Non-pigmented ciliary epithelial cell (primary cell): ENCODE measurements around the gene CACNA1F.
"Not testable (repeated sequence)": the region's sequence is repeated elsewhere in the genome, so short reads cannot be mapped to it uniquely, and the experiment has no call there.

ENCODE experiments used
- DNase-seq: peaks from one replicate; pipeline ENCODE4 v3.0.0-alpha.2; 2010; ENCODE audit warnings: low read depth

Gene CACNA1F

GRCh38 chrX:49175435-49176274 is 57.5 kb downstream of the CACNA1F start:
- DNase-seq, result no peak

DNA sequence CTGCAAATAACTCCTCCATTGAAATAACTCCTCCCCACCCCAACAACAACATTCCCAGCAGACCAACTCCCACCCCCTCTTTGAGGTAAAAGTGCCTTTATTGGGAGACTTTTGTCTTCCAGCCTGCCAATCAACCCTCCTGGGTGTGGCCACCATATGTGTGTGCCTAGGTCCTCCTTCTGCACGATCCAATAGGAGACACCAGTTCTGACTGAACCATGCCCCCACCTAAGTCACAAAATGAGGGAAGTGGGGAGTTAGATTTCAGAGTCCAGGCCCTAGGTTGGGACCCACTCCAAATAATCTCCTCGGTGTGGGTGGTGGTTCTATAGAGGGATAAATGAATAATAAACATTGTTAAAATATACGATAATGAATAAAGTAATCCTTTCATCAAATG is 58.4 kb downstream of the CACNA1F start:
- DNase-seq, result no peak

GRCh38 chrX:49173544-49173943 is 59.6 kb downstream of the CACNA1F start:
- DNase-seq, result not testable (repeated sequence)

GRCh38 chrX:49172280-49172780 is 60.8 kb downstream of the CACNA1F start:
- DNase-seq, result no peak

DNA sequence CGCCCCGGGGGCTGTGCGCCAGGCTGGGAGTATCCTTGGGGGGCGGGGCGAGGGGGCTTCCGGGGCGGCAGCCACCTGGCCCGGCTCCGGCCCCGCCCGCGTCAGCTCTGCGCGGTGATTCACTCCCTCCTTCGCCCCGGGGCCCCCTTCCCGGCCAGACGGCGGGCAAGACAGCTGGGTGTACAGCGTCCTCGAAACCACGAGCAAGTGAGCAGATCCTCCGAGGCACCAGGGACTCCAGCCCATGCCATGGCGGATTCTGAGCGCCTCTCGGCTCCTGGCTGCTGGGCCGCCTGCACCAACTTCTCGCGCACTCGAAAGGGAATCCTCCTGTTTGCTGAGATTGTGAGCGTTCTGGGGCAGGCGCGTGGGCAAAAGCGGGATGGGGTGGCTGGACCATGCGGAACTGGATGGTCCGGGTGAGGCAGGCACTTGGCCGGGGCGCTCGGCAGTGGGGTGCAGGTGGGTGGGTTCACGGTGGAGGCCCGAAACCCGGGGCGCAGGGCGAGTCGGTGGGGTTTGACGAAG is 61.3 kb downstream of the CACNA1F start, which contains the start of gene PLP2:
Gene PLP2 (plus strand): TSS at position 147 of the 528 bp plus-strand sequence. CDS start 103 bp downstream, at position 250.
- DNase-seq, result no peak

GRCh38 chrX:49167740-49168108 is 65.4 kb downstream of the CACNA1F start:
- DNase-seq, result no peak

DNA sequence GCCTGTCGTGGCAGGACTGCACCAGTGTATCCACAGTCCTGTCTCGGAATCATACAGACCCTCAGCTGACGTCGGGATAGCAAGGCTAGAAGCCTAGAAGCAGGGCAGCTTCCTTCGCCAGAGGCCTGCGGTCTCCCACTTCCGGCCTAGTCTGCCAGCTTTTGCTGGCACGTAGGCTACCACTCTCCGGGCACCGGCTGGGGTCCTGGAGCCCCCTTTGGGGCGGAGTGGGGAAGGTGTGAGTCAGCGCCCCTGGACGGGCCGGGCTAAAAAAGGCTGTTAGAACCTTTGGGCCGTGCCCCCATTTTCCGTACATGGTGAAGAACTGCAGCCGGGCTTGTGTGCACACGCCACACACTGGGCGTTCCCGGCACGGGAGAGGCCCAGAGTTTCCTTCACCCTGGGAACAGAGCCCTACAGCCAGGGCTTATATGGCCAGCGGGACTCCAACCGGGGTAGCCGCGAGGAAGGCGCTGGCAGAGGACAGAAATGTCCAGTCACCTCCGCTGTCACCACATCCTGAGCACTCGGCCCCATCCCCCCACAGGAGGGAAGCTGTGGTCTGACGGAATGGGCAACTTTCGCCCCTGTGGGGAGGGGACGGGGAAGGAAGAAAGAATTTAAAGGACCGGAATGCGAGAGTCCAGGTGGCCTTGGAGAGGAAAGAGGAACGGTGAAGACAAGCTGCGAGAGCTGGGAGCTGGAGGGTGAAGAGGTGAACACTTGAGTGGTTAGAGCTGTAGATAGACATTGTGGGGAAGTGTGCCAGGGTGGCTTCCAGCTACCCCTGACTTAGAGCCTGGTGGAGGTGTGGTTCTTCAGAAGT is 66.0 kb downstream of the CACNA1F start:
- DNase-seq, result no peak

DNA sequence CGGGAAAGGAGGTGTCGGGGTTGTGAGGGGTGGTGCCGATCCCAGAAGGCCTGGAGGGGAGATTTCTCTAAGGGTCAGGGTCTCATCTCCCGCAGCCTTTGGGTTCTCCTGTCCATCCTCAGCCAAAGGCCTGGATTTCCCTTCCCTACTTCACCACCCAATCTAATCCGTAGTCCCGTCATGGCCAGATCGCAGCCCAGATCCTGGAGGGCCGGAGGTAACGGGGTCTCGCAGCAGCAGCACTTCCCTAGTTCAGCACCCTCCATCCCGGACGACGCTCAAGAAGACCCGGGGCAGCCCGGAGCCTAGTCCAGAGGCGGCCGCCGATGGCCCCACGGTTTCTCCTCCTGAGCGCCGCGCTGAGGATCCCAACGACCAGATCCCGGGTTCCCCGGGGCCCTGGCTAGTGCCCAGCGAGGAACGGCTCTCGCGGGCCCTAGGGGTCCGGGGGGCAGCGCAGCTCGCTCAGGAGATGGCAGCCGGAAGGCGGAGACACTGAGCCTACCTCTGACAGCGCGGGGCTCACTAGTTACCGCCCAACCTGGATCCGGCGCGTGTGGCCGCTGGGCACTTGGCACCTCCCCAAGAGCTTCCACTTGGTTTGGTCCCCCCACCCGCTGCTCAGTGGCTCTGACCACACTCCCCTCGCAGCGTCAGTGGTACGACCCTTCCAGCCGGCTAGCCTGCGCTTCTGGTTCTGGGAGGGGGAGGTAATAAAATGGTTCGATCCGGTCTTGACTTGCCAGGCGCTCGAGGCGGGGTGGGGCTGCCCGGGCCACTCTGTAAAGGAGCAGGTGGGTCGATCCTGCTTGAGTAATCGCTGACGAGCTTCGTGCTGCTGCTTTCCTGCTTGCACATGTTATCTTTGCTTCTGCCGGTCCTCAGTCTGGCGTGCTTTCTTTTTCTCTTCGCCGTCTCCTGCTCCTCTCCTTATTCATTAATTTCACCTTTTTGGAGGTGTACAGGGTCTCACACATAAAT is 66.9 kb downstream of the CACNA1F start:
- no peak for DNase-seq

GRCh38 chrX:49164589-49165360 is 68.4 kb downstream of the CACNA1F start:
- DNase-seq, result no peak

DNA sequence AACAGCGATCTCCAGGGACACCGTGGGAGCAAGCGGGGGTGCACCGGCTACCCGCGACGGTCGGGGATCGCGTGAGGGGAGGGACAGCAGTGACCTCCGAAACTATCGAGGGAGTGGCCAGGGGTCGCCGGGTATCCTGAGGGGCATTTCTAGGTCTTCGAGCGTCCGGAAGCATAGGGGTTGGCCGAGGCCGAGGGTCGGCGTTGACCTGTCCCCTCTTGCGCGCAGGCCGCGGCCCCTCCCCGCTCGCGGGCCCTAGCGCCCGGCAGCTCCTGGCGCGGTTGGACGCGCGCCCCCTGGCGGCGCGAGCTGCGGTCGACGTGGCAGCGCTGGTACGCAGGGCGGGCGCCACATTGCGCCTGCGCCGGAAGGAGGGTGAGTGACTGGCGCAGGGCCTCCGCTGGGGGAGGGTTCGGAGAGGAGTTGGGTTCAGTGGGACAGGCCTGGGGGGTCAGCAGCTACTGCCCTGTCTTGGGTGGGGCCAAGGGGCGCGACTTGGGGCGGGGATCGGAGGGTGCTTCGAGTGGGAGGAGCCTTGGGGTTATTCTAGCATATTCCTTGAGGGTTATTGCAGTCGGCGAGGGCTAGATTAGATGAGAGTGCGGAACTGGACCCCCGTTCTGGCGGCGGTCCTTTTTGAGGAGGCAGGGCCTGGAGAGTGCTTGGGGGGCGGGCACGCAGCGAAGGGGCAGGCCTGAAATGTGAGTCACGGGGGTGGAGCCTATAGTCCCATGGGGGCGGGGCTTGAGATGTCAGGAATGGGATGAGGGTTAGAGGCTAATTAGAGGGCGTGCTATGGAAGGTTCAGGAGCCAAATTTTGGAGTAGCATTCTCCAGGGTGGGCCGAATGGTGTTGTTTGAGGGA is 69.4 kb downstream of the CACNA1F start:
- no peak for DNase-seq

GRCh38 chrX:49162620-49163019 is 70.5 kb downstream of the CACNA1F start, which contains the start of gene MAGIX:
TSS of gene MAGIX (plus strand) at chrX:49162758. CDS start at chrX:49162890, 132 bp downstream.
- DNase-seq, result no peak

- no peak for DNase-seq
Observed at GRCh38 chrX:49161632-49162031, 71.5 kb downstream of the CACNA1F start.

DNA sequence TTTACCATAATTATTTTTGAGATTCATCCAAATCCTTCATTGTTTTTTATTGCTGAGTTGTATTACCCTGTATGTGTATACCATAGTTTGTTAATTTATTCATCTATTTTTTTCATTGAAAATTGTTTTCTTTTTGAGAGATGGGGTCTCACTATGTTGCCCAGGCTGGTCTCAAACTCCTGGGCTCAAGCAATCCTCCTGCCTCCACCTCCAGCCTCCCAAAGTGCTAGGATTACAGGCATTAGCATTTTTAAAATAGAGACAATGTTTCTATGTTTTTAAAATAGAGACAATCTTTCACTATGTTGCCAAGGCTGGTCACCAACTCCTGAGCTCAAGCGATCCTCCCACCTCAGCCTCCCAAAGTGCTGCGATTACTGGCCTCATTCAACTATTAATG is 72.2 kb downstream of the CACNA1F start:
- DNase-seq, result no peak

- no peak for DNase-seq
Observed at GRCh38 chrX:49157194-49157593, 75.9 kb downstream of the CACNA1F start.

DNA sequence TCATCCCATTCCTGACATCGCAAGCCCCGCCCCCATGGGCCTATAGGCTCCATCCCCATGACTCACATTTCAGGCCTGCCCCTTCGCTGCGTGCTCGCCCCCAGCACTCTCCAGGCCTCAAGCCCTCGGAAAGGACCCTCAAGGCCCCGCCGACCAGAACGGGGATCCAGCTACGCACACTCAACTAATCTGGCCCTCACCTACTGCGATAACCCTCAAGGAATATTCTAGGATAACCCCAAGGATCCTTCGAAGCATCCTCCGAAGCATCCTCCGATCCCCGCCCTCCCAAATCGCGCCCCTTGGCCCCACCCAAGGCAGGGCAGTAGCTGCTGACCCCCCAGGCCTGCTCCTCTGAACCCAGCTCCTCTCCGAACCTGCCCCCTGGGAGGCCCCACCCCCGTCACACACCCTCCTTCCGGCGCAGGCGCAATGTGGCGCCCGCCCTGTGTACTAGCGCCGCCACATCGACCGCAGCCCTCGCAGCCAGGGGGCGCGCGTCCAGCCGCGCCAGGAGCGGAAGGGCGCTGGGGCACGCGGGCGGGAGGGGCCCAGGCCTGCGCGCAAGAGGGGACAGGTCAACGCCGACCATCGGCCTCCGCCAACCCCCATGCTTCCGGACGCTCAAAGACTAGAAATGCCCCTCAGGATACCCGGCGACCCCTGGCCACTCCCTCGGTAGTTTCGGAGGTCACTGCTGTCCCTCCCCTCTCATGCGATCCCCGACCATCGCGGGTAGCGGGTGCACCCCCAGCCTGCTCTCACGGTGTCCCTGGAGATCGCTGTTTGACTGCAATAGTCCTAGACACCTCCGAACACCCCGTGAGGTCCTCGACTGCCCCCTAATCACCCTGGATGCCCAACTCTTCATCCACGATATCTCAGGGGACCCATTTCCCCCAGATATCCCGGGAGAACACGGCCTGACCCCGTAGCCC is 77.0 kb downstream of the CACNA1F start:
- no peak for DNase-seq

GRCh38 chrX:49155243-49155899 is 77.8 kb downstream of the CACNA1F start:
- no peak for DNase-seq
